Measurements from ENCODE around the gene MYH7.

MYH7 gene

GRCh38 chr14:23444314-23444713 is 8.9 kb upstream of the MYH7 start (continued):
- no peak for TF ChIP-seq ZBTB44 (tag by site-specific recombination; IDR thresholded peaks at IDR 0.05)
- TF ChIP-seq KLF1 (tag by site-specific recombination; IDR thresholded peaks at IDR 0.05), result no peak
- TF ChIP-seq, protein P1, sequence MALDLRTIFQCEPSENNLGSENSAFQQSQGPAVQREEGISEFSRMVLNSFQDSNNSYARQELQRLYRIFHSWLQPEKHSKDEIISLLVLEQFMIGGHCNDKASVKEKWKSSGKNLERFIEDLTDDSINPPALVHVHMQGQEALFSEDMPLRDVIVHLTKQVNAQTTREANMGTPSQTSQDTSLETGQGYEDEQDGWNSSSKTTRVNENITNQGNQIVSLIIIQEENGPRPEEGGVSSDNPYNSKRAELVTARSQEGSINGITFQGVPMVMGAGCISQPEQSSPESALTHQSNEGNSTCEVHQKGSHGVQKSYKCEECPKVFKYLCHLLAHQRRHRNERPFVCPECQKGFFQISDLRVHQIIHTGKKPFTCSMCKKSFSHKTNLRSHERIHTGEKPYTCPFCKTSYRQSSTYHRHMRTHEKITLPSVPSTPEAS (tag by site-specific recombination; IDR thresholded peaks at IDR 0.05), result no peak

DNA sequence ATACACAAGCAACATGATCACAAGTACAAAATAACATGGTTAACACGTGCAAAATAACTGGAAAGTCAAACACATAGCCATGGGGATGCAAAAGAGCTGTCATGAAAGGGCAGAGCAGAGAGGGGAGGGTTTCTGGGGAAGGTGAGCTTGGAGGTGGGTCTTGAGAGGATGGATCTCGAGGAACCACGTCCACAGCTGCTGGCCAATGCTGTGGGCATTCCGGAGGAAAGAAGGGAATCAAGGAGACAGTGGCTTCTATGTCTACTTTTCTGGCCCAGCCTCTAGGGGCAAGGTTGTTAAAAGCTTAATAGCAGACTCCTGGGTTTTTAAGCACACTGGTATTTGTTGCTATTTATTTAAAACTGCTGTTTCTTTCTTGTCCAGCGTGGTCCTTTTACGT is 8.4 kb upstream of the MYH7 start:
- Histone ChIP-seq H3K36me3 (ENCODE audit: control insufficient read depth in 2 of 2, insufficient read depth in 1 of 2, low read length in 2 of 2) (no peaks in the 10 kb centered on the region), H3K4me1 (ENCODE audit: control insufficient read depth, insufficient read depth, low read length) (no peaks in the 10 kb centered on the region), H3K9me3 (ENCODE audit: control insufficient read depth, insufficient read depth, low read depth, low read length) (no peaks in the 10 kb centered on the region), H3K27ac (ENCODE audit: extremely low read depth, low read depth, low read length) (no peak overlapping the region), H3K4me3 (ENCODE audit: low read depth, low read length) (no peak overlapping the region)
- TF ChIP-seq REST (tag by site-specific recombination; IDR thresholded peaks at IDR 0.05) (no peak), KLF9 (tag by site-specific recombination; IDR thresholded peaks at IDR 0.05; ENCODE audit: low read depth) (no peak), ZNF114 (tag by site-specific recombination; IDR thresholded peaks at IDR 0.05) (no peak), KLF10 (tag by site-specific recombination; IDR thresholded peaks at IDR 0.05) (no peak), SETDB1 (IDR thresholded peaks at IDR 0.05; ENCODE audit: insufficient read length, low read length) (no peak), SCRT2 (tag by site-specific recombination; IDR thresholded peaks at IDR 0.05) (no peak), OSR2 (tag by site-specific recombination; IDR thresholded peaks at IDR 0.05) (no peak), HOXD13 (CRISPR knock-in tag; IDR thresholded peaks at IDR 0.05; ENCODE audit: borderline replicate concordance) (no peak), ZNF175 (tag by site-specific recombination; IDR thresholded peaks at IDR 0.05) (no peak), ZNF488 (tag by site-specific recombination; IDR thresholded peaks at IDR 0.05) (no peak), ZNF473 (tag by site-specific recombination; IDR thresholded peaks at IDR 0.05) (no peak), HIC1 (tag by site-specific recombination; IDR thresholded peaks at IDR 0.05) (no peak), ZNF514 (tag by site-specific recombination; IDR thresholded peaks at IDR 0.05) (no peak), ZNF341 (tag by site-specific recombination; IDR thresholded peaks at IDR 0.05; ENCODE audit: low read depth) (no peak), ZNF423 (tag by site-specific recombination; IDR thresholded peaks at IDR 0.05) (no peak), YY2 (tag by site-specific recombination; IDR thresholded peaks at IDR 0.05) (no peak)
- TF ChIP-seq, protein P2, sequence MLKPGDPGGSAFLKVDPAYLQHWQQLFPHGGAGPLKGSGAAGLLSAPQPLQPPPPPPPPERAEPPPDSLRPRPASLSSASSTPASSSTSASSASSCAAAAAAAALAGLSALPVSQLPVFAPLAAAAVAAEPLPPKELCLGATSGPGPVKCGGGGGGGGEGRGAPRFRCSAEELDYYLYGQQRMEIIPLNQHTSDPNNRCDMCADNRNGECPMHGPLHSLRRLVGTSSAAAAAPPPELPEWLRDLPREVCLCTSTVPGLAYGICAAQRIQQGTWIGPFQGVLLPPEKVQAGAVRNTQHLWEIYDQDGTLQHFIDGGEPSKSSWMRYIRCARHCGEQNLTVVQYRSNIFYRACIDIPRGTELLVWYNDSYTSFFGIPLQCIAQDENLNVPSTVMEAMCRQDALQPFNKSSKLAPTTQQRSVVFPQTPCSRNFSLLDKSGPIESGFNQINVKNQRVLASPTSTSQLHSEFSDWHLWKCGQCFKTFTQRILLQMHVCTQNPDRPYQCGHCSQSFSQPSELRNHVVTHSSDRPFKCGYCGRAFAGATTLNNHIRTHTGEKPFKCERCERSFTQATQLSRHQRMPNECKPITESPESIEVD (tag by site-specific recombination; IDR thresholded peaks at IDR 0.05), result no peak
- CTCF ChIA-PET, result no interaction called here
- POLR2A ChIA-PET, result no interaction called here

Measured in HEK293 (cell line).